HG03565 (cell line): ENCODE measurements around the gene TMED6.
"Not testable (repeated sequence)": the region's sequence is repeated elsewhere in the genome, so short reads cannot be mapped to it uniquely, and the experiment has no call there.

ENCODE experiments used
- ATAC-seq: cut with Tn5 transposase; IDR thresholded peaks from one replicate; pipeline ENCODE4 v1.9.1; 2021; ENCODE audit warnings: mild to moderate bottlenecking, moderate library complexity; ENCODE audit not compliant: unreplicated experiment

Gene TMED6

DNA sequence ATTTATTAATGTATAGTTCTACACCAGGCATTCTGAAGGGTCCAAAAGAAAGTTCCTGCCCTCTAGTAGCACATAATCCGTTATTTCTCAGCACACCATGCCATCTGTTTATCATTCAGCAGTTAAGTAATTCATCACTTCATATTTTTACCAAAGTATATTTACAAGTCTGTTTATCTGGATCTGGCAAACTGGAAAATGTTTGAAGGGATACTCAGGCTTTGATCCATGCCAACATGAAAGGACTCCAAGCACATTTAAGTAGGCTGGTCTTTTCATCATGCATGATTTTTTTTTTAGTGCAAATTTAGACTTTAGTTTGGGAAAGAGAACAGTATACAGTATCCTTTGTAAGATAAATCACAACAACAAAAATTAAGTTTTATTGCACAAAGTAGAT, 44.5 kb downstream of the TMED6 start:
- ATAC-seq: no peak

DNA sequence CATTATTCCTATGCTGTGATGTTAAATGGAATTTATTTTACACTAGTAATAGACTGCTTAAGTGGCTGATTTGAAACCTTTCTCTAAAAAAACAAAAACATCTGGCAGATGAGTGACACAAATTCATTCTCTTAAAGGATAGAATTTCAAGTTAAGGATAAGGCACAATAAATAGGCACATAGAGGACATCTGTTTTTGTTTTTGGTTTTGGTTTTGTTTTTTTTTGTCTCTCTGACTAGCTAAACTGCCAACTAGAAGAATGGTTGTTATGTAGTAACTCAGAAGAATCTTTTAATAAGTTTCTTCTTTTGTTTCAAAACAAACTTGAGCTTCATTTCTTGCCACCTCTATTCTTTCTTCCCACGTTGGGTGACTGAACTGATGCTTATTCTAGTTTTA, 45.6 kb downstream of the TMED6 start:
- no peak for ATAC-seq

DNA sequence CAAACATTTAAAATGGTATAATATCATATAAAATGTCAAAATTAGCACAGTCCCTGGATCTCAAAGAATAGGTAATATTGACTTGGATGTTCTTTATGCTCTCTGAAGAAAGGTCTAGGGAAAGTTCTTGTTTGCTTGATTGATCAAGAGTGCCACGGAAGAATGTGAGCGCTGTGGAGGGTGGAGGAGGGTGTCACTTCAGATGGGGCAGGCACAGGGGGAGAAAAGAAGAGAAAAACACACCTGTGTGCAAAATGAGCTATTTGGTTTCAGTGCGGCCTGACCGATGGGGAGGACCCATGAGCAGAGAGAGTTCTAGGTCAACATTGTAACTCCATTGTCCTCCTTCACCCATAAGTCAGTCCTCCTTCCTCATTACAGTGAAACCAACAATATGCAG, 49.3 kb downstream of the TMED6 start:
- no peak for ATAC-seq

DNA sequence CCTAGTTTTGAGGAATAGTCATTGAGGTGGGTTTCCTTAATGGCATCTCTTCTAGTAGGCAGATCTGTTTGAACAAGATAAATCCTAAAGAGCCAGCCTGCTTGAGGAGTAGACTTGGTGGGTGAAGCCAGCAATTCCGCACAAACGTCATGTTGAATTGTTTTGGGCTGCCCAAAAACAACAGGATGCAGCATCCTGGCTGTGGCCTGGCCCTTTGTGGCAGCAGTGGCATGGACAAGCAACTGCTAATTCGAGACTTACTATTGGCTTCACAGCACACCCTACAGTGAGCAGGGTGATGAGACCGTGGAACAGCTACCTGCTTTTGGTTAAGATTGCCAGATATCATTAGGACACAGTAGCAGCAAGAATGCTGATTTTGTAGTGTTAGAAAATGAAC, 49.7 kb downstream of the TMED6 start:
- ATAC-seq: no peak

DNA sequence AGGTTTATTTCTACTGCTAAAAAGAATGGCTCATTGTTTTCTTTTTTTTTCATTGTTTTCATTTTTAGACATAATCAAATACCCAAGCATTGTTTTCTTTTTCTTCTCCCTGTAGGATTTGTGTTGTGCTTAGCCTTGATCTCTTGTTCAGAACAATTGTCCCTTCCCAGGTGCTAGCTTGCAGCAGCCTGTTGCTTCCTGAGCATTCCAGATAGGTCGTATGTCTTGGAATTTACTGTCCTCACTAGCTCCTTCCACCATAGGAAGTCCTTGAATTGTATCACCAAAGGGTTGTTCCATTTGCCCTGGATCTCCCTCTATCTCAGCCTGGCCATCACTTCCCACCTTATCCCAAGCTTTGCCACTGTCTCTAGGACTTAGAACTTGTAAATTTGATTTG, 50.4 kb downstream of the TMED6 start:
- ATAC-seq: no peak

DNA sequence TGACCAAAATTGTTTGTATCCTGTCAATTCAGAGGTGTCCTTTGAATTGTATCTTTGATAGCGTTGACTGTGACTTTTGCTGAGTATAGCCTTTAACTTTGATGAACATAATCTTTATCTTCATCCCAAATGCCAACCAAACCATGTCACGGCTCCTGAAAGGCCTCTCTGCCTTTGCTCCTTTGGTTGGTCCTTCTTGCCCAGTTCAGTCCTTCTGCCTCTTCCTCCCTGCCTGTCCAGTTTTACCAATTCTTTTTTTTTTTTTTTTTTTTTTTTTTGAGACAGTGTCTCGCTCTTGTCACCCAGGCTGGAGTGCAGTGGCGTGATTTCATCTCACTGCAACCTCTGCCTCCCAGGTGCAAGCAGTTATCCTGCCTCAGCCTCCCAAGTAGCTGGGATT, 53.3 kb downstream of the TMED6 start:
- ATAC-seq: no peak

DNA sequence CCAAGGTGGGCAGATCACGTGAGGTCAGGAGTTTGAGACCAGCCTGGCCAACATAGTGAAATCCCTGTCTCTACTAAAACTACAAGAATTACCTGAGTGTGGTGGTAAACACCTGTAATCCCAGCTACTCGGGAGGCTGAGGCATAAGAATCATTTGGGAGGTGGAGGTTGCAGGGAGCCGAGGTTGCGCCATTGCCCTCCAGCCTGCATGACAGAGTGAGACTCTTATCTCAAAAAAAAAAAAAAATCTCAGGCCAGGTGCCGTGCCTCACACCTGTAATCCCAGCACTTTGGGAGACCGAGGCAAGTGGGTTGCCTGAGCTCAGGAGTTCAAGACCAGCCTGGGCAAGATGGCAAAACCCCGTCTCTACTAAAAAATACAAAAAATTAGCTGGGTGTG, 54.8 kb downstream of the TMED6 start:
- not testable (repeated sequence) for ATAC-seq

DNA sequence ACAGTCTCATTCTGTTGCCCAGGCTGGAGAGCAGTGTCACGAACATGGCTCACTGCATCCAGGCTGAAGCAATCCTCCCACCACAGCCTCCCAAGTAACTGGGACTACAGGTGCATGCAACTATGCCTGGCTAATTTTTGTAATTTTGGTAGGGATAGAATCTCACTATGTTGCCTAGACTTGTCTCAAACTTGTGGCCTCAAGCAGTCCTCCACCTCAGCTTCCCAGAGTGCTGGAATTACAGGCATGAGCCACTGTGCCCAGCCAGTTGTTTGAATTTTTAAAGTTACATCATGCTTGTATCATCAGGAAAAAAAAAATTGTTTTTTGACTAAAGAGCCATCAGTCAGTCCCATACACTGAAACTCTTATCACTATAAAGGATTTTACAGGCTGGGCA, 57.5 kb downstream of the TMED6 start:
- no peak for ATAC-seq

DNA sequence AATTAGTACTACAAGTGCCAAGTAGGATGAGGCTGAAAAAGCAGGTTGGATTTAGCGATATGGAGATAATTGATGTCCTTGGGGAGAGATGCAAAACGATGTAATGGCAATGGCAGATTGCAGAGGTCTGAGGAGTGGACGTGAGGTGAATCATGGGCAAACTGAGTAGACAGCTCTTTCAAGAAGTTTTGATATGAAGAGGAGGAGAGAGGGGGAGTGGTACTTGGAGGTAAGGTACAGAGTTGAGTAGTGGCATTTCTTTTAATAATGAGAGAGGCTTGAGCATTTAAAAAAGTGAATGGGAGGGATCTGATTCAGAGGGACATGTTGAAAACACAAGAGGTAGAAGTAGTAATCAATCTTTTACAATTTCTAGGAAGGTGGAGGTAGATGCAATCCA, 58.2 kb downstream of the TMED6 start:
- ATAC-seq: no peak
